NCI-H2107 (cell line): ENCODE results near the gene KLHDC8A.

Experiments
- DNase-seq: peaks from one replicate; lab custom pipeline; 2025; lab: John Stamatoyannopoulos, UW

Gene KLHDC8A

DNA sequence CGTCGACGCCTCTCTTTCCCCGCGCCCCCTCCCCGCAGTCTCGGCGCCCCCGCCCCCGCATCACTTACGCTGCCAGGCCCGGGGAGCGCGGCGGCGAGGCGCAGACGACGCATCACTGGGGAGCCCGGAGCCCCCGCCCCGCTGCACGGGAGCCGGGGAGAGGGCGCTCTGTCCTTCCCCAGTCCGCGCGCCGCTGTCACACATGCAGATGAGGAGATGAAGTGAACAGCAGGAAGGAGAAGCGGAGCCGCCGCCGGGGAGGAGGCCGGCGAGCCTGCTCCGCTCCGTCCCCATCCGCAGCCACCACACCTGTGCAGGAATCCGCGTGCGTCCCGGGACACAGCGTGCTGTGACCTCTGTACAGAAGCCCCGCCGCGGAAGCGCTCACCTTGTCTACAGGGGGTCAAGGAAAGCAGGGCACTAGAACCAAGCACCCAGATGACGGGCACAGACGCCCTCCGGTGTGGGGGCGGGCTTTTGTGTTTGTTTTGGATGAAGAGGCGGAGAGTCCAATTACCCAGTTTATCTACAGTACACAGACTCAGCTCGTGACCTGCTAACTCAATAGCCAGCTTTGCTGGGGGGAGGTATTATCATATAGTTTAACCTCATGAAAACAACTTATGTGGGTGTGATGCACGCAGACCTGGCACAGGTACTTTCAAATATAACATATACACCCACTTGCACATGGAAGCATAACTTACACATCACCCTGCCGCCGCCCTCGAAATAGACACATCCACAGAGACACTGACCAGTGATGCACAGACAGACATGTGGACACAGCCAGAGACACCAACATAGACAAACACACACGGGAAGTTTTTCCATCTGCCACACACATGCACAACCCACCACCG is 12.4 kb downstream of the KLHDC8A start:
- no peak for DNase-seq

DNA sequence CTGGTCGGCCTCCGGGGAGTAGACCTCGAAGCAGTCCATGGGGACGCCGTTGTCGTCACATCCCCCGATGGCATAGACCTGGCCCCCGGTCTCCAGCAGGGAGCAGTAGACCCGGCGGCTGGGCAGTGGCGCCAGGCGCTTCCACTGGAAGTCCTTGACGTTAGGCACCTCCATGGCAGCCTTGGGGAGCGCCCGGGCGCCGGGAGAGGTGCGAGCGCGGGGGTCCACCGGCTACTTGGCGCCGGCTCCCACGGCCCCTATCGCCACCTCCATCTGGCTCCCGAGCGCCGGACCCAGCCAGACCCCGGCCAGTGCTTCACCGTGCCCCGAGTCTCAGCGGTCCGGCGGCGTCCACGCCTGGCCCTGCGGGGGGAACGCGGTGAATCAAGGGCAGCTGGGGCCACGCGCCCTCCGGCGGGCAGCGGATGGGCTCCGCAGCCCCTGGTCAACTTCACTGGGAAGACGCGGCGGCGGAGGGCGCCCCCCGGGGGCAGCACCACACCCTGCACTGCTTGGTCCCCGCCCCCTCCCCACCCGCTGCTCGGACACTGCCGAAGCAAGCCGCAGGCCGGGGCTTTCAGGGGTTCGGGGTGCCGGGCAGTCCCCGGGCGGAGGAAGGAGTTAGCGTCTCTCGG is 13.2 kb downstream of the KLHDC8A start:
- DNase-seq, result no peak

DNA sequence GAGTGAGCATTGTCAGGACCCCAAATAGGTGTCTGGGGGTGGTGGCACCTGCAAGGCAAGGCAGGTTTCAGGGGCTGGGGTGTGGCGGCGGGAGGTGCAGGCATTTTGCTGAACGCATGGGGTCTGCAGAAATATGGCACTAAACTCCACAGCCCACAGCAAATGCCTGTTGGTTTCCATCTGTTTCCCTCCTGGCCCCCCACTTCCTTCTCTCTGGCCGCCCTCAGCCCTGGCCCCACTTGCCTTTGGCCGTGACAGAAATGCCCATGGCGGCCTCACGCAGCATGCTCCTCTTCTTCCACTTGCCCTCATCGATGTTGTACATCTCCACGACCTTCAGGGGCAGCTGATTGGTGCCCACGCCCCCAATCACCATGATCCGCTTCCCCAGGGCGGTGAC is 13.7 kb downstream of the KLHDC8A start:
- no peak for DNase-seq

DNA sequence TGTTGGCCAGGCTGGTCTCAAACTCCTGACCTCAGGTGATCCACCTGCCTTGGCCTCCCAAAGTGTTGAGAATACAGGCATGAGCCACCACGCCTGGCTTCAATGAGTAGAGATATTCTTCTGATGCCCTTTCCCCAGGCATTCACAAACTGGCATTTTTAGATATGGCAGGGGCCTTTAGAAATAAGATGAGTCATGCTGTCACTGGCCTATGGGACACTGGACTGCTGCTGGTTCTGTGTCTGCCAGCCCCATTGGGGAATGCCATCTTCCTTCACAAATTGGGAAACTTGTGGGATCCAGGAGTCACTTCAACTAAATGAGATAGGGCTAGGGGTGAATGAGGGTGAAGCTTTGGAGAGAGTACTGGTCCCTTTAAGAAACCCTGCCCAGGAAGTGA is 16.0 kb downstream of the KLHDC8A start:
- DNase-seq, result no peak

DNA sequence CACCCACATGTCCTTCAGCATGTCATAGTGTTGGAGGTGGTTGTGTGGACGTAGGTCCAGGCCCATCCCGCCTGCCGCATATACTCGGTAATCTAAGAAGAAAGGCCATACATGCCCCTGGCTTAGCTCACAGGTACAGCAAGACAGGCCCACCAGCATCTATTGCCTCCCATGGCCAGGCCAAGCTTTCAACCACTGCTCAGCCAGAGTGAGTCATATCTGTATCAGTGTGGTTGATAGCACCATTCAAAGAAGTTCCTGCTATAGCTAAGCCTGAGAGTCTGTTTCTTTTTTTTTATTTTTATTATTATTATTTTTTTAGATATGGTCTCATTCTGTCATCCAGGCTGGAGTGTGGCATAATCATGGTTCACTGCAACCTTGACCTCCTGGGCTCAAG is 17.0 kb downstream of the KLHDC8A start:
- no peak for DNase-seq

DNA sequence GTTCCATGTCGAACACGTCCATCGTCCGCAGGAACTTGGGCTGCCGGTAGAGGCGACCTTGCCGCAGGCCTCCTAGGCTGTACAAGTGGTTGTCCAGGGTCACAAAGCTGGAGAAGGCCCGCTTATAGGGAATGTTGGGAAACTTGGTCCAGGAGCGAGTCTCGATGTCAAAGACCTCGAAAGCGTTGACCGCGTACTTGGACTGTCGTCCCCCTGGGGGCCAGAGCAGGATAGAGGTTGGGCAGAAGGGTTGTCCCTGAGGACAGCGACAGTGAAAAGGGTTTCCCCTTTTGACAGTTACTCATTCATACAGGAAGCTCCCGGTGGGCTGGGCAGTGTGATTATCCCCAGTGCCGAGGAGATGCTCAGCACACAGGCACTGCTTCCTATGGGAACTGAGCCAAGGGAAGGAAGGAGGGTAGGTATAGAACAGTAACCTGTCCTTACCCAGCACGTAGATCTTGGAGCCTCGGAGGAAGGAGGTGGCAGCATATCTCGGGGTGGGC is 17.5 kb downstream of the KLHDC8A start:
- DNase-seq, result no peak

DNA sequence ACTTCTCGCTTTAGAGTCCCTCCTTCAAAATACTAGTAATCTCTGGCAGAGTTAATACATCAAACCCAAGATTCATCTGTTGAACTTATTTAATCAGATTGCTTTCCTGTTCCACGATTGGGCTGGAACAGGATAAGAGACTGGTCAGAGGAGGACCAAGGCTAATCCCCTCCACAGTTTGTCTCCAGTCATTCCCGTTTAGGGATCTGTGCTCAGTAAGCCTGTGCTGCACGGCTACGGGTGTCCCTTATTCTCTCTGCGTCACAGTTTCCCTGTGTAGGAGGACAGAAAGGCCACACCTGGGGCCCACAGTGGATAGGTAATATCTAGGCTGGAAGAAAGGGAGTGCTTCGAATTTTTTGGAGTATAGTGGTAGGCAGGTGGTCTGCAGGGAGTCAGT is 18.7 kb downstream of the KLHDC8A start:
- no peak for DNase-seq

DNA sequence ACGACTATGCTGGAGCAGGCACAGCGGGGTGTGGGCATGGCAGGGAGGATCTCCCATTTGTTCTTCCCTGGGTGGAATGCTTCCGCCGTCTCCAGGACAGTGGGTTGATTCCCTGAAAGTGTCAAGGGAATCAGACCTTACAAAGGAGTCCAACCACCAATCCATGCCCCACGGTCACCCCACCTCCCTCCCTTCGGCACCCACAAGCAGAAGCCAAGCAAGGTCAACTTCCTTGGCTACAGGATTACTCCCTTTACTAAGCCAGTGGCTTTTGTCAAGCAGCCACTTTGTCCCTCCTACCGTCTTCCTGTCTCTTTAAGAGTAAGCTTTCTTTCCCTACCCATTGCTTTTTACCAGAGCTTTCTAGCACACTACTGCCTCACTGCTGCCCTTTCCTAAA is 19.2 kb downstream of the KLHDC8A start:
- DNase-seq, result no peak

DNA sequence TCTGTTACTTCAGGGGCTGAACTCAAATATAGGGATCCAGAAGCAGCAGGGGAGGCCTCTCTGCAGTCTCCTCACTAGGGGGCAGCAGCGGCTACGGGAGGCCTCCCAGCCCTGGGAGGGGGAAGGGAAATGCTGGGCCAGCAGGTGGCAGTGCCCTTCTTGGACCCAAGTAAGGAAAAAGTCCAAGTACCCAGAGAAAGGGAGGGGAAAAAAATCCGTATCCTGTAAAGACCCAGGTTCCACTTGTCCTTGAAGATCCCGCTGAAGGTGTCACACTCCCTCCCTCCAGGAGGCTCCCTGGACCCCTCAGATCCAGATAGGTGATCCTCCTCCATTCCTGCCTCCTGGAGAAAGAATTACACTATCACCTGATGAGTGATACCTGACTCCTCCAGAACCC is 21.0 kb downstream of the KLHDC8A start:
- peak; percentile 63 for DNase-seq

DNA sequence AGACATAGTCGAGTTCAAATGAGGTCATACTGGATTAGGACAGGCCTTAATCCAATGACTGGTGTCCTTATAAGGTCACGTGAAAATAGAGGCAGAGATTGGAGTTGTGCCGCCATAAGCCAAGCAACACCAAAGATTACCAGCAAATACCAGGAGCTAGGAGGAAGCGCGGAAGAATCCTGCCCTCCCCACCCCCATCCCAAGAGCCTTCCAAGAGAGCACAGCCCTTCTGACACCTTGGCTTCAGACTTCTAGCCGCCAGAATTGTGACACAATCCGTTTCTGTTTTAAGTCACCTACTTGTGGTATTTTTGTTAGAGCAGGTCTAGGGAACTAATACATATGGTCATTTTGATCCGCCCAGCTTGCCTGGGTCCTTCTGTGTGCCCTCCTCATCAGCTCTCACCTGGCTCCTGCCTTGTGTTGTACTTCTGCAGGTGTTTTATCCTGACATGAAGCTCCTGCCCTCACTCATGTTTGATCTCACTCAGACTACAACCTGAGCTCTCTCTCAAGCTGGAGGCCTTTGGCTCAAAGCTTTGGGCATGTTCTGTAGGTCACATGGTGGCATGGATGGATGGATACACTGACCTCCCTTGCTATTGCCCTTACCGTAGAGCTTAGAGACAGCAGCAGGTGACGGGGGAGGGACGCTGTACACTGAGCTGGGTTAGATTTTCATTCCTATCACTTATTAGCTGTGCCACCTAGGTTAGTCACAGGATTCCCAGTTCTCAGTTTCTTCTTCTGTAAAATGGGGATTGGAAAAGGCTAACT is 24.5 kb downstream of the KLHDC8A start:
- no peak for DNase-seq

DNA sequence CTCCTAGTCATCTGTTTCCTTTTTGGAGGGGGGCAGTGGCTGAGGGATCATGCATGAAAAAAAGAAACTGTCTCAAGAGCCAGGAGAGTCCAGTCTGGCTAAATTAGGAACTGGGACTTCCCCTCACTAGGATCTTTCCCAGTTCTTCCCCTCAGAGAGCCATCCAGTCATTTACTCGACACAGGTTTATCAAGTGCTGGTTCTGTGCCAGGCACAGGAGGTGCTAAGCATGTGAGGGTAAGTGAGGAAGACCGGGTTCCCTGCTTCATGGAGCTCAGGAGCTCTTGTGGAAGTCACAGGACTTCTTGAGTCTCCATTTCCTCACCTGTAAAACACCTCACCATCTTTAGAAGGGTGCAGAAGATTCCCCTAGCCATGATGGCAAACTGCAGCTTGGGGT is 26.6 kb downstream of the KLHDC8A start:
- no peak for DNase-seq

DNA sequence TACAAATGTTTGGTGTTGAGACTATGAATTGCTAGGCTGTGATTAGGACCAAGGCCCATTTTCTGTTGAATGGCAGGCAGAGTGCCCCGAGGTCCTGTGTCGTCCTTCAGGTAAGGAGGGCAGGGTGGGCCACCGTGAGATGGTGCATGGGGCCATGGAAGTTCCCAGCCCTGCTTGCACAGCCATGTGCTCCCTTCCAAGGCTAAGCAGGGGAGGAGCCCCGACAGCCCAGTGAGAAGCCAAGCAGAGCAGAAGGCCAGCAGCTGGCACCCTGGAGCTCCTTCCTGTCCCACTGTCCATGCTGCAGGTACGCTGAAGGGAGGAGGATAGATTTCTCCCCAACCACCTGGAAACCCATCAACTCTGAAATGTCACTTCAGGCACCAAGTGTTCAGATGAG is 27.0 kb downstream of the KLHDC8A start:
- no peak for DNase-seq

DNA sequence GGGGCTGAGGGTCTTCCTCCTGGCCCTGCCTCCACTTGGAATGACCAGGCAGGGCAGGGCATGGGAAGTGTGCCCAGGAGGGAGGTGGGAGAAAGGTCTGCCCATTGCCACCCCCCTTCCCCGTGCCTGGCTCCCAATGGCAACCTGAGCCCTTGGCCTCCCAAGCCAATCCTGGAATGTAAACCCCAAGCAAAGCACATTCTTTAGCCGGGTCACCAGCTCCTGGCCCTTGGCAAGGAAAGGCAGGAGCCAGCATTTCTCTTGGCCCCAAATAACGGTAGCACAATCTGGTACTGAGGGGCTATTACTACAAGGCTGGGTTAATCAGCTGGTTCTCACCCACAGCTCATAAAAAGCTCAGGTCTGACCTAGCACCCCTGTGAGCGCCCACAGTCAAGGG is 28.2 kb downstream of the KLHDC8A start:
- no peak for DNase-seq

DNA sequence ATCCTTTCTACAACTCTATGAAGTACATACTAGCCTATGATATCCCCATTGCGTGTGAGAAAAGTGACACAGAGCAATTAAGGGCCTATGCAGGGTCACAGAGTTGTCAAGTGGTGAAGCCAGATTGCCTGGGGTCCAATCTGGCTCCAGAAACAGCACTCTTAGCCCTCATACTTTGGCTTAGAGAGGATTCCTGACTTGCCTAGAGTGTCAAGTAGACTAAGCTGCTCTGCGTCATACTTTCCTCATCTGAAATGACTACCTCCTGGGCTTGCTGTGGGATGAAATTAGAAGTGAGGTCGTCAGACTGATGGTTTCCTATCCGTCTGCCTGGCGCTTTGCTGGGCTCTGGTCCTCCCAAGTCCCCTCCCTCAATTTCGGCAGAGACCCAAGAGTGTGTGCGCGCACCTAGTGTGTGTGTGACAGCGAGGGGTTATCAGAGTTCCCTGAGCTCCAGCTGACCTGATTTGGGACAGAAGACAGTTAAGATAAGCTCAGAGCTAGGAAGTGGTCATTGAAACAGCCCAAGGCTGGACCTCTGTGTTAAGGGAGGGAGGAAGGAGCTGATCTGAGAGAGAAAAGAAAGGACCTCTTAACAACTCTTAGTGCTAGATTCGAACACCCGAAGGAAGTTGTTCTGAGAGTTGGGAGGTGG is 29.8 kb downstream of the KLHDC8A start:
- no peak for DNase-seq

DNA sequence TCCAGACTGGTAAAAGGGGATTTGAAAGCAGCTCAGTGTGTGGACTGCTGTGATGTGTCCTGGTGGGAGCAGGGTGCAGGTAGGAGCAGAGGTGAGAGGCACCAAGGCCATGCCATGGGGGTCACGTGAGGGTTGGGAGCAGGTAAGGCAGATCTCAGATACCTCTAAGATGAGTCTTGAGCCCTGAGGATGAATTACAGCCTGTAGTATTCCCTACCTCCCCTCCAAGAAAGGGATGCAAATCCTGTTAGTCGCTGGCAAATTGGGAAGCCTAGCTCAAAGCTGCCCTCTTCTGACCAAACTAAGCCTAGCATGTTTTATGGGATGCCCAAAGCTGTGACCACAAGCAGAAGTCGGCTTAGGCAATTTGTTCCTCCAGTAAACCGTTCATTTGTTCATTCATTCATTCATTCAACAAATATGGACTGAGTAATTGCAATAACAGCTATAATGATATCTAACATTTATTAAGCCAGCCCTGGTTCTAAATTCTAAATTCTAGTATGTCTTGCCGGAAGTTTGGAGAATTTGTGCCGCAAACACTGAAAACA is 31.3 kb downstream of the KLHDC8A start:
- peak; percentile 64 for DNase-seq

DNA sequence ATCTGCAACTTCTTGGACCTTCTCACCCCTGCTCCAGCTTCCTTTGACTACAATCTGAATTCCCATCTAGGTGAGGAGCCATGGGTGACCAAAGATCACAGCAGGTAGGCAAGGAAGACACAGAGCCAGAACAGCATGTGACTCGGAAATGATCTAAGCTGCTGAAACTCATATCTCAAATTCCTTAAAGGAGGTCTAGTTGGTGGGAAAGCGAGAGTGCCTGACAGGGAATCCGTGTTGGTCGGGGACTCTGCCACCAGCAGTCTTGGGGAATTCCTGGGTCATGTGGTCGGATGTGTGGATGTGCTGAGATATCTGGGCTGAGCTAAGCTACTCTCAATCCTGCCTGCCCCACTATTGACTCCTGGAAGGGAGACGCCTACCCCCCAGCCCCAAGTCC is 31.9 kb downstream of the KLHDC8A start:
- no peak for DNase-seq

DNA sequence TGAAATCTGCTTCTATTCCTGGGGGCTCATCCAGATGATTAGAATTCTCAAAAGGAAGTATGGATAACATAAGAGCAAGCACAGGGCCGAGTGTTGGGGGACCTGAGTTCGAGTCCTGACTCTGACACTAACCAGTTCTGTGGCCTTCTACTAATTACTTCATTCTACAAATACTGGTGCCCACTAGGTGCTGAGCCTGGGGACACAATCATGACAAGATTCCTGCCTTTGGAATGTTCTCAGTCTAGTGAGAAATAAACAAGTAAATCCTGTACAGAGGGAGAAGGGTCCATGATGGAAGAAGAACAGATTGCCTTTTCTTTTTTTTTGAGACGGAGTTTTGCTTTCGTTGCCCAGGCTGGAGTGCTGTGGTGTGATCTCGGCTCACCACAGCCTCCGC is 32.9 kb downstream of the KLHDC8A start:
- no peak for DNase-seq

DNA sequence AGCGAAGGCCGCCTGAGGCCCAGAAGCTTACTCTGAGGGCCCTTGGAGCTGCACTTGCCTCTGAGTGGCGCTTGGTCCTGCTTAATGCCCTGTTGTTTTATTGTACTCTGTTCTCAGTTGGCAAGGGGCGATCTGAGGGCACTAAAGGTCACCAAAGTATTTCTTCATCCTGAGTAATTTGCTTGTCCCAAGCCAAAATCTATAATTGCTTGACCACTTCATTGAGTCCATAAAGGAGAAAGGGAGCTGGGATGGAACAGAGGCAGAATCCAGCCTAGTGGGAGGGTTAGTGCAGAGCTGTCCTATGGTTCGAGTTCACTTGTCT is 34.8 kb downstream of the KLHDC8A start:
- no peak for DNase-seq

DNA sequence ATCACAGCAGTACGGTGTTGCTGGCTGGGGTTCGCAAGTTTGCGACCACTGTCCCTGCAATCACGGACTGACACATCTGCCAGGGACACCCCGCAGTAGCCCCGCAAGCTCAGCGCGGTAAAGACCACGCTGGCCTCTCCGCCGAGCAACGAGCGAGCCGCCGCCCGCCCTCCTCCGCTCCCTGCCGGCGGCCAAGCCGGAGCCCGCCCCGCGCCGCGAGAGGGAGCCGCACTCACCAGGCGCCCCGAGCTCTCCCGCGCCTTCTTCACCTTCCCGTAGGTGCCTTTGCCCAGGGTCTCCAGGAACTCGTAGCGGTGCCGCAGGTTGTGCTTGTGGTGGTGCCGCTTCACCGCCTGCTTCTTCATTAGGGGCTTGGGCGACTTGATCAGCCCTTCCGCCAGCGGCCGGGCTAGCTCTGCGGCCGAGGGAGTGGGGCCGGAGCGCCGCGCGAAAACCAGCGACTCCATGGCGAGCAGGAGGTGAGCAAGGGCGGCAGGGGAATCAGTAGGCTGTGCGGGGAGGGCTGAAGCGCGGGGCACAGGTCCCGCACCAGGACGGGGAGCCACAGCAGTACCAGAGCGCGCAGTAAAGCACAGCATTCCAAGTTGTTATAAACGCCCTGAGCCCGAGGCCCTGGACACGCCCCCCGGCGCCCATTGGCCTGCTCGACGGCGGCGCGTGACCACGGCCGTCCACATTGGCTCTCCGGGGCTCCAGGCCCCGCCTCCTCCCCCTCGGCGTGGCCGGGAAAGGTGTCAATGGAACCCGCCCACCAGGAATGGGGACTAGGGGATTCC is 35.4 kb downstream of the KLHDC8A start, which contains the start of gene NUAK2:
Gene NUAK2 (minus strand): TSS at position 584 of the 797 bp plus-strand sequence. CDS start 117 bp downstream, at position 467.
- peak; percentile 94 for DNase-seq

DNA sequence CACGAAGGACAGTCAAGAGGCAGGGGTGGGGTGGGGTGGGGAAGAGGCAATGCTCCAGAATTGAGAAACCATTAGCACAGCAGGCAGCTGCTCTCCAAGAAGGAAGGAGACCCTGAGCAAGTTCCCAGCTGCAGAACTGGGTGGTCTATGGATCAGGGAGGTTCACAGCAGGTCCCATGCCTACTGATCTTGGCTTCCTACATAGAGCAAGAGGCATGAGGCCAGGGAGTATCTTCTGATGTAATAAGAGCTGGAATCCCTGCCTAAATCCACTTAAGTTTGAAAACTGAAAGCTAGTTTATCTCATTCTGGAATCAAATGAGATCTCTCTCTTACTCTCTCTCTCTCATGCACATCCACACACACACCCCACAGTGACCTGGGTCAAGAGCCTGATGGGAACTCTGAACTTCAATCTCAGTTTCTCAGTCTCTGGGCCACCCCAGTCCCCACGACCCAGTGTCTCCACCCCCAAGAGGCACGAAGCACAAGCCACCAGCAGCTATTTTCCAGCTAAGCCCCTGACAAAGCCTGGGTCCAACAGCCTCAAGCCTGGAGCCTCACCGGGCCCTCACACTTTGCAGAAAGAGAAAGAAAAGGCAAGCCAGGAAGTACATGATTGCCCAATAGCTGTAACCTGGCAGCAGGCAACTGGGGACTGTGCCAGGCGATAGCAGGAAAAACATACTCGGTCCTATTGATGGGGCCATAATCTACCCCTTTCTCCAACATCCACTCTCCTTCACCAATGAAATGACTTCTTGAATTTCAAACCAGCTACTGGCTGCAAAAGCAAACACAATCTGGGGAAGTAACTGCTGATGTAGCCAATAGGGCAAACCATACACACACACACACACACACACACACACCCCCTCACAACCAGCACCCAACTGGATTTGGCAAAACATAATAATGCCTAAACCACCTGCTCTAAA is 37.4 kb downstream of the KLHDC8A start:
- peak; percentile 86 for DNase-seq
